NK-92 (cell line): ENCODE results near the gene SMOC2.

Source experiments
- DNase-seq: peaks from one replicate; lab custom pipeline; 2025; ENCODE audit not compliant: unreplicated experiment; lab: John Stamatoyannopoulos, UW

The SMOC2 gene

GRCh38 chr6:168415098-168415992 lies 25.6 kb upstream of the SMOC2 start:
- no peak for DNase-seq

- no peak for DNase-seq
Observed at GRCh38 chr6:168415993-168416530, 24.9 kb upstream of the SMOC2 start.

DNA sequence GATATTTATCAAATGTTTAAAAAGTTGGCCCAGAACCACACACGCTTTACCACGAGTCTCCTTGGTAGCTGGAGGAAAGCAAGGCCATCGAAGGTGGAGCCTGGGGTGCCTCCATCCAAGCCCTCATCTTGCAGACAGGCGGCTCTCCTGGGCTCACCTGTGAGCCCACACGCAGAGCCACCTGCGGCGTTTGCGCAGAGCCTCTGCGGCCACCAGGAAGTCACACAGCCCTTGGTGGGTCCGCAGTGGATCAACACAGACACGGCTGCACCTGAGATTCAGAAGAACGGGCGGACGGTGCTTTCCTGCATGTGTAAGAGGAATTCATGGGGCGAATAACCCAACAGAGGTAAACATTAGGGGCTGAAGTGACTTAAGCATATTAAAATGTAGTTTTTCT lies 24.5 kb upstream of the SMOC2 start:
- no peak for DNase-seq

- no peak for DNase-seq
Observed at GRCh38 chr6:168417191-168417590, 23.8 kb upstream of the SMOC2 start.

GRCh38 chr6:168417679-168418557 lies 23.1 kb upstream of the SMOC2 start:
- no peak for DNase-seq

GRCh38 chr6:168418711-168419121 lies 22.3 kb upstream of the SMOC2 start:
- no peak for DNase-seq

GRCh38 chr6:168419569-168419968 lies 21.4 kb upstream of the SMOC2 start:
- DNase-seq, result no peak

GRCh38 chr6:168420084-168420483 lies 20.9 kb upstream of the SMOC2 start:
- DNase-seq, result no peak

GRCh38 chr6:168420706-168421105 lies 20.3 kb upstream of the SMOC2 start:
- DNase-seq, result no peak

GRCh38 chr6:168427184-168427583 lies 13.8 kb upstream of the SMOC2 start:
- DNase-seq, result no peak

DNA sequence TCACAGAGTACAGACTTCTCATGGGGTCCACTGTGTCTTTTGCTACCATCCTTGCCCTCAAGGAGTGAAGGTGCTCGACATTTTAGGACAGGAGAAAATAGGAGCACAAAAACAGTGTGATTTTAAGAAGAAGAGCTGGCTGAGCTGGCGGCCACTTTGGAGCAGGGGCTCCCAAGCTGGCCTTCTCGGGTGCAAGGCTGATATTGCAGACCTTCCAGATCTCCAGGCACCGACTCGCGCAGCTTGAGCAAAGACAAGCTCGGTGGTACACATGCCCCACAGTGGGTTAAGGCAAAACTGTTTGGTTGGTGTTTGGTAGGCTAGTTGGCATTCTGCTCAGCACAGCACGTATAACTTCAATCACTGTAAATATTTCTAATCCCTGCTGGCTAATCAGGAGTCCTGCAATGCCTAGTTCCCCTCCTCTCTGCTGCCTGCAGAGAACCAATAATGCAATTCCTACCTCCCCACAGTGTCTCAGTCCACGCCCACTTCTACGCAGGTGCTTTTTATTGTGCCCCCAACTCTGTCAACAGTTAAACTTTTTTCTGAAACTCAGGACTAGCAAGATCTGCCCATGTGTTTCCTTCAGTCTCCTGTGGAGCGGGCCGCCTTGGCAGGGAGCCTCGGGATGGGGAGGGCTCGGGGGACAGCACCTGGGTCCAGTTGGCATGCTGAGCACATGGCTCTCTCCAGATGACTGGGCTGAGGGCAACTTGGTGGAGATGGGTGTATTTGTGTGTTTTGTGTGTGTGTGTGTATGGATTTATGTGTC lies 12.7 kb upstream of the SMOC2 start:
- DNase-seq, result no peak

DNA sequence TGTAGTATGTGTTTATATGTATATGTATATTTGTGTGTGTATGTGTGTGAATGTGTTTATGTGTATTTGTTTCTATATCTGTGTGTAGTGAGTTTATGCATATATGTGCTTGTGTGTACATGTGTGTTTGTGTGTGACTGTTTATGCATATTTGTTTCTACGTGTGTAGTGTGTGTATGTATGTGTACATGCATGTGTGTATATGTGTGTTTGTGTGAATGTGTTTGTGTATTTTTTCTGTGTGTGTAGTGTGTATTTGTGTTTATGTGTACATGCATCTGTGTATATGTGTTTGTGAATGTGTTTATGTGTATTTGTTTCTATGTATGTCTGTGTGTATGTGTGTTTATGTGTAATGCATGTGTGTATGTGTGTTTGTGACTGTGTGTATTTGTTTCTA lies 12.1 kb upstream of the SMOC2 start:
- DNase-seq, result no peak

GRCh38 chr6:168432196-168432595 lies 8.8 kb upstream of the SMOC2 start:
- no peak for DNase-seq

DNA sequence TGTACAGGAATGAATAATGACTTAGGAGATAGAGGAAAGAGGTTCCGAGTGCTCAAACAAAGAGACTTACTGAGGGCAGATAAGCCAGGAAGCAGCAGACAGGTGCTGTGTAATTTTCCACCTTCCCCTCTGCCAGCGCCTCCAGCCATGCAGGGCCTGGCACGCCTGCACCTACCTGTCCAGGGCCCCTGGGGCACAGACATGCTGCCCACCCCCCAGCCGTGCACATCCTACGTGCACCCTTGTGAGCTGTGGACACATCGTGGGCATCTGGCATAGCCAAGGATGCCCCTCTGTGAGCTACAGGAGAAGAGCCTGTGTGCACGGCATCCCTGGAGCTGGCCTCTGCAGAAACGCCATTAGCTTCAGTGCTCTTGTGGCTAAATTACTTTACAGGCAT lies 7.1 kb upstream of the SMOC2 start:
- no peak for DNase-seq

- no peak for DNase-seq
Observed at GRCh38 chr6:168434505-168434904, 6.5 kb upstream of the SMOC2 start.

- no peak for DNase-seq
Observed at GRCh38 chr6:168437751-168438150, 3.2 kb upstream of the SMOC2 start.

GRCh38 chr6:168438783-168439520 lies 2.0 kb upstream of the SMOC2 start:
- DNase-seq, result no peak

DNA sequence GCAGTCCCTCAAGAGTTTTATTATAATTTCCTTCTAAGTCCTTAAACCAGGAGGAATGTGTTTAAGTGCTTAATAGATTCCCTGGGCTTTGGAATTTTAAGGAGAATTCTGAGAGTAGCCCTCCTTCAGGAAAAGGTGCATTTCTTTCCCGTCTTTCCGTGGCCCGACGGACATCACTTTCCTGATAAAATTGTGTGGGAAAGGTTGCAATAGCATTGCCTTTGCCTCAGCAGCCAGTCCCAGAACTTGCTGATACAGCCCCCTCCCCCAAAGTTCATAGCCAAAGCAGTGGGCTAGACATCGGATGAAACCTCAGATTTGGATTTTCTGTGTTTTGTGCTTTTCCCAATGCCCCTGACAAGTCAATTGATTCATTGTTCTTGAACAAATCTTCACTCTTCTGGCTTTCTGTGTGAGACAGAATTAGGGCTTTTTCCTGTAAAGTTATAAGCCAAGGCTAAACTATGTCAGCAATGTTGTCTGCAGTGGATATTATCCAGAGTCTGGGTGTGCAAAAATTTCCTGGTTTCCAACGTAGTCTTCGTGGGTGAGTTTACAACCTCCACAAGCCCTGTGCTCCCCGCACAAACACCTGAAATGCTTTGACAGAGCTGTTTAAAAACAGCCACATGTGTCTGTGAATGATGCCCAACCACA lies 1.1 kb upstream of the SMOC2 start:
- no peak for DNase-seq

DNA sequence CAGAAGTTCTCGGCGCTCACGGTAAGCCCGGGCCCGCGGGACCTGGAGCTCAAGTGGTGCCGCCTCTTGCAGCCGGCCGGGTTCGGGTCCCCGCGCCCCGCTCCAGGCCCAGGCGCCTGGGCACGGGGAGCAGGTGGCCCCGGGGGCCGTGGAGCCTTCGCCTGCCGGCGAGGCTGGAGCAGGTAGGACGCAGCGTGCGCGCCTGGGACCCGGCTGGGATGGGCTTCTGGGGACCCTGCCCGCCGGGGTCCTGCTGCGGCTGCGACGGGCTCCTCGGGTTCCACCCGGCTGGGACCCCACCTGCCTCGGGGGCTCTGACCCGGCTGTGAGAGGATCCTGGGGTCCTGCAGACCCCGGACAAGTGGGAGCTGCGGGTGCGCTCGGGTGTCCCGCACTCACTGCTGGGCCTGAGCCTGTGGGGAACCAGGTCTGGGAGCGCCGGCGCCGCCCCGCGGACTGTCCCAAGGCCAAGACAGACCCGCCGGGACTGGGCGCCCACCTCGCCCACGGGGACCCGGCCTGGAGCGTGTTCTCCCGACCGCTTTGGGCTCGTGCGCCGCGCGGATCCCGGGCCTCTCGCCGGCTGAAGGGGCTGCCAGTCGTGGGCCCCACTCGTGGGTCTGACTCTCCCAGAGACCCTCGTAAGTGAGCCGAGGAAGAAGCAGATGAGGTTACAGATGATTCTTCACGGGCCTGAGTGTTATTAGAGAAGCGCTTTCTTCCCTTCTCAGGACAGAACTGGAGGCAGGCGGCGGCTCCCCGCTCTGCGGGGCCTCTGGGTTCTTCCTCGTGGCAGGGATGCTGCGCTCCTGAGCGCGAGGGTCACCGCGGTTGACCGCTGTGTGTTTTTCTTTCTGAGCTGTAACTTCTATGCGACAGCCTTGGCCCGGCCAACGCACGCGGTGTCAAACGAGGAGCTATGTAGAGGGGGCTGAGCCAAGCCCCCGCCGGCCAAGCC lies 729 bp downstream of the SMOC2 start:
- no peak for DNase-seq
